ENCODE measurements around the gene FCRL4.

Gene FCRL4

DNA sequence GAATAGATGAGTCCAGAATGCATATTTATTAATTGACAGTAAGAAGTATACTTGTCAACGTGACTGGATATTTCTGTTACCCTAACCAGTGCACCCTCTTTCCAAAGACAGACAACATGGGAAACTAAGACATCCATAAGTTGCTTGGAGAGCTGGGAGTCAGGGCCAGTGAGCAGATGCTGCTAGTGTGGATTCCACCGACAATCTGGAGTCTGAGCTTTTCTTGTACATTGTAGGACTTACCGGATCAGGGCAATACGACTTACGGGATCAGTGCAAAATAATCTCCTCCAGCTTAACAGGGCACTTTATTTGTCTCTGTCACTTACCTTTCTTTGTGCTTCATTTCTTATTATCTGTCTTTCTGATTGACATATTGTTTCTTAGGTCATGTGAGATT lies 24.6 kb upstream of the FCRL4 start:
- TF ChIP-seq, protein P1, sequence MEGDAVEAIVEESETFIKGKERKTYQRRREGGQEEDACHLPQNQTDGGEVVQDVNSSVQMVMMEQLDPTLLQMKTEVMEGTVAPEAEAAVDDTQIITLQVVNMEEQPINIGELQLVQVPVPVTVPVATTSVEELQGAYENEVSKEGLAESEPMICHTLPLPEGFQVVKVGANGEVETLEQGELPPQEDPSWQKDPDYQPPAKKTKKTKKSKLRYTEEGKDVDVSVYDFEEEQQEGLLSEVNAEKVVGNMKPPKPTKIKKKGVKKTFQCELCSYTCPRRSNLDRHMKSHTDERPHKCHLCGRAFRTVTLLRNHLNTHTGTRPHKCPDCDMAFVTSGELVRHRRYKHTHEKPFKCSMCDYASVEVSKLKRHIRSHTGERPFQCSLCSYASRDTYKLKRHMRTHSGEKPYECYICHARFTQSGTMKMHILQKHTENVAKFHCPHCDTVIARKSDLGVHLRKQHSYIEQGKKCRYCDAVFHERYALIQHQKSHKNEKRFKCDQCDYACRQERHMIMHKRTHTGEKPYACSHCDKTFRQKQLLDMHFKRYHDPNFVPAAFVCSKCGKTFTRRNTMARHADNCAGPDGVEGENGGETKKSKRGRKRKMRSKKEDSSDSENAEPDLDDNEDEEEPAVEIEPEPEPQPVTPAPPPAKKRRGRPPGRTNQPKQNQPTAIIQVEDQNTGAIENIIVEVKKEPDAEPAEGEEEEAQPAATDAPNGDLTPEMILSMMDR (IDR thresholded peaks at IDR 0.05; ENCODE audit: borderline replicate concordance, insufficient read depth, low read depth, low read length): no peak
- no peak overlapping the region for H3K4me3 ChIP-seq (ENCODE audit: low read depth, low read length)

DNA sequence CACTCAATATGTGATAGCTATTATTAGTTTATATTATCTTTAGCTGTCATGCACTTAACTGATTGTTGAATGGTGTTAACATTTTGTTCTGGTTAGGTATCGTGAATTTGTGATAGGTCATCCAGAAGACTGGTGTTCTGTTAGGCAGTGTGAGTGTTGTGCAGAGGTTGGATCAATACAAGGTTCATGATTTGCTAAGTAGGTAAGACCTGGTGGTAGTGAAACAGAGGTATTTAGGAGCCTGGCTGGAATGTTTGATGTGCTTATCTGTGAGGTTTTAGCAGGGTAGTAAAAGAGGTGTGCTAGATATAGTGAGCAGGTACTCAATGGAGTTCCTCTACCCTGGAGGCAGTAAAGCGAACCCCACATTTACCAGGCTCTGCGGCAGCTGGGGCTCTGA lies 20.3 kb upstream of the FCRL4 start:
- no peak overlapping the region for H3K4me3 ChIP-seq (ENCODE audit: low read depth, low read length)
- TF ChIP-seq, protein P1 (IDR thresholded peaks at IDR 0.05; ENCODE audit: borderline replicate concordance, insufficient read depth, low read depth, low read length): no peak

DNA sequence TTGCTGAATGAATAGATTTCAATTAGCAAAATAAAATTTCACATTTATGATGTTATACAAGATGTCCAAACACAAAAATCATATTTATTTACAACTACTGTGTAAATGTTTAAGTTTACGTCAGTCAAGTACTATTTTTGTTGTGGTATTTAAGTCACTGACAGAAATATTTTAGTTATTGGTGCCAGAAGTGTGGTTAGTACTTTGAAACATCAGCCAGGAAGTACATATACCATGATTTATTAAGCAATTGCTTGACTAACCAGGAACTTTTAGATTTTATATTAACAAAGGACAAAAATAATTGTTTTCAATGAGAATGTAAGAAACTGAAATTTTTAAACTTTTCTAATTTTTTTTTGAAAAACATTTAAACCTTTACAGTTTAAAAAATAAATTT lies 2.4 kb upstream of the FCRL4 start:
- TF ChIP-seq, protein P1 (IDR thresholded peaks at IDR 0.05; ENCODE audit: borderline replicate concordance, insufficient read depth, low read depth, low read length): no peak
- H3K4me3 ChIP-seq (ENCODE audit: low read depth, low read length): no peak overlapping the region

DNA sequence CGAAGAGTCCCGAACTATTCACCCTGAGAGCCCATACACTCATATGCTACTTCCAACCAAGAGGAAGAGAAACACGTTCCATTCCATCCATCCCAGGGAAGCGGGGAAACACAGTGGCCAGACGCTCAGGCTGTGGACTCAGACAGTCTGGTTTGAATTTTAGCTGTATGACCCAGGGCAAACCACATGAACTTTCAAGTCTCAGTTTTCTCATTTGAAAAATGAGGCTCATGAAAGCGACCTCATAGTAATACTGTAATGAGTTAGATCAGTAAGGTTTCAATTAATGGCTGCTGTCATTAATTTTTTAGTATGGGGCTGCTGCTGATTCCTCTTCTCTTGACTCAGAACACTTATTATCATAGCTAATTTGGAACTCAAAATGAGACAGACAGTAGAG lies 1.5 kb downstream of the FCRL4 start:
- H3K4me3 ChIP-seq (ENCODE audit: low read depth, low read length): no peak overlapping the region
- TF ChIP-seq, protein P1 (IDR thresholded peaks at IDR 0.05; ENCODE audit: borderline replicate concordance, insufficient read depth, low read depth, low read length): no peak

- H3K4me3 ChIP-seq (ENCODE audit: low read depth, low read length): no peak overlapping the region
- TF ChIP-seq, protein P1 (IDR thresholded peaks at IDR 0.05; ENCODE audit: borderline replicate concordance, insufficient read depth, low read depth, low read length): no peak
These were observed 2.5 kb downstream of the FCRL4 start for GRCh38 chr1:157595356-157595755.

DNA sequence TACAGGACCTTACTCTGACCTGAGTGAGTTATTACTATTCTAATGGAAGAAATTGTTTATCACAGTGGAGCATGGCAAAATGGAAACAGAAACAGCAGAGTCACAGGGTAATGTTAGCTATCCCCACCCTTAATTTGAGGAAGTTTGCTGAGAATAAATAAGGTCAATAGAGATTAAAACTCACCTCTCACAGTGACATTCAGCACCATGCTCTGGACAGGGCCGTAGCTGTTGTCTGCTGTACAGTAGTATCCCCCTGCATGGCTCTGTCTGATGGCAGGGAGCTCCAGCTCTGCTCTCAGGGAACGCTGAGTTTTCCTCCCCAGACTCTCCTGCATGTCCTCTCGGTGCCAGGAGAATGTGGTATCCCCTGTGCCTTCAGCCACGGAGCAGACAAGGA lies 11.9 kb downstream of the FCRL4 start:
- TF ChIP-seq, protein P1 (IDR thresholded peaks at IDR 0.05; ENCODE audit: borderline replicate concordance, insufficient read depth, low read depth, low read length): no peak
- no peak overlapping the region for H3K4me3 ChIP-seq (ENCODE audit: low read depth, low read length)

GRCh38 chr1:157584503-157584902 lies 13.4 kb downstream of the FCRL4 start:
- TF ChIP-seq, protein P1 (IDR thresholded peaks at IDR 0.05; ENCODE audit: borderline replicate concordance, insufficient read depth, low read depth, low read length): no peak
- H3K4me3 ChIP-seq (ENCODE audit: low read depth, low read length): no peak overlapping the region

Data from GM12875 (cell line).